ENCODE data around the gene COL8A2.

The COL8A2 gene

GRCh38 chr1:36106269-36106668 lies 18.8 kb downstream of the COL8A2 start:
- CTCF ChIA-PET = interaction anchor here (0.9 to 1.3 kb wide), 2 partner anchors 43 to 82 kb away, joined by 3 to 8 read pairs; partner anchors contain the start of gene TRAPPC3
- POLR2A ChIA-PET = no interaction called here
- no peaks in the 10 kb centered on the region for H3K36me3 ChIP-seq (ENCODE audit: control insufficient read depth in 2 of 2, insufficient read depth in 1 of 2, low read length in 2 of 2)
- H3K9me3 ChIP-seq (ENCODE audit: control insufficient read depth, insufficient read depth, low read depth, low read length) = no peaks in the 10 kb centered on the region
- no peaks in the 10 kb centered on the region for H3K4me1 ChIP-seq (ENCODE audit: control insufficient read depth, insufficient read depth, low read length)
- no peak overlapping the region for H3K27ac ChIP-seq (ENCODE audit: extremely low read depth, low read depth, low read length)
- H3K4me3 ChIP-seq (ENCODE audit: low read depth, low read length) = no peak overlapping the region
- TF ChIP-seq AEBP2 (tag by site-specific recombination; IDR thresholded peaks at IDR 0.05; ENCODE audit: borderline replicate concordance) (no peak), EGR2 (tag by site-specific recombination; IDR thresholded peaks at IDR 0.05; ENCODE audit: low read depth) (0 out of 2 replicates have a peak, but pooled peaks have one; percentile 13), GLIS2 (tag by site-specific recombination; IDR thresholded peaks at IDR 0.05) (peak; percentile 47), ZFP69B (tag by site-specific recombination; IDR thresholded peaks at IDR 0.05) (no peak), ZNF600 (tag by site-specific recombination; IDR thresholded peaks at IDR 0.05) (peak; percentile 56; the same call in 1 of the 2 replicates)

DNA sequence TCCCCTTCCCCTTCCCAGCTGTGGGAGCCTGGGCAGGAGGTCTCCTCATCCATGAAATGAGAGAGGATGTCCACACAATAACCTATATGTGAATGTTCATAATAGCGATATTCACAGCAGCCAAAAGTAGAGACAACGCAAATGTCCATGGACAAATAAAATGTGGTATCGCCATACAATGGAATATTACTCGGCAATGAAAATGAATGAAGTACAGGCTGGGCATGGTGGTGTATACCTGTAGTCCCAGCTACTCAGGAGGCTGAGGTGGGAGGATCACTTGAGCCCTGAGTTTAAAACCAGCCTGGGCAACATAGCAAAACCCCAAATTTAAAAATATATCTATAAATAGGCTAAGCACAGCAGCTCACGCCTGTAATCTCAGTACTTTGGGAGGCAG lies 23.5 kb downstream of the COL8A2 start:
- ChIA-PET CTCF (interaction anchor here (0.8 to 11.1 kb wide), 7 partner anchors 16 to 184 kb away, joined by 3 to 156 read pairs (median 4); partner anchors contain the start of gene TRAPPC3), POLR2A (interaction anchor here (0.6 kb wide), 1 partner anchor 45 kb away, joined by 3 read pairs; no protein-coding TSS in a partner anchor)
- H3K36me3 ChIP-seq (ENCODE audit: control insufficient read depth in 2 of 2, insufficient read depth in 1 of 2, low read length in 2 of 2) = peaks cover 0 to 6% of the 10 kb centered on the region in 2 experiments; a peak in 1 of 3 replicates
- no peaks in the 10 kb centered on the region for H3K9me3 ChIP-seq (ENCODE audit: control insufficient read depth, insufficient read depth, low read depth, low read length)
- no peak for TF ChIP-seq ZNF521 (tag by site-specific recombination; IDR thresholded peaks at IDR 0.05)
- no peak for TF ChIP-seq KLF7 (tag by site-specific recombination; IDR thresholded peaks at IDR 0.05; ENCODE audit: borderline replicate concordance)
- no peak for TF ChIP-seq SCRT1 (tag by site-specific recombination; IDR thresholded peaks at IDR 0.05; ENCODE audit: borderline replicate concordance)
- TF ChIP-seq ZNF776 (tag by site-specific recombination; IDR thresholded peaks at IDR 0.05; ENCODE audit: borderline replicate concordance) = no peak
- TF ChIP-seq ZNF146 (tag by site-specific recombination; IDR thresholded peaks at IDR 0.05) = peak; percentile 91
- no peak for TF ChIP-seq ZNF639 (tag by site-specific recombination; IDR thresholded peaks at IDR 0.05)
- TF ChIP-seq ZNF335 (tag by site-specific recombination; conservative IDR thresholded peaks at IDR 0.05) = no peak
- TF ChIP-seq GLI4 (tag by site-specific recombination; IDR thresholded peaks at IDR 0.05) = no peak
- H3K4me1 ChIP-seq (ENCODE audit: control insufficient read depth, insufficient read depth, low read length) = no peaks in the 10 kb centered on the region
- H3K4me3 ChIP-seq (ENCODE audit: low read depth, low read length) = no peak overlapping the region
- H3K27ac ChIP-seq (ENCODE audit: extremely low read depth, low read depth, low read length) = no peak overlapping the region

- CTCF ChIA-PET = interaction anchor here (0.6 to 11.1 kb wide), 19 partner anchors 10 to 242 kb away, joined by 3 to 156 read pairs (median 5); partner anchors contain the start of gene TRAPPC3
- H3K36me3 ChIP-seq (ENCODE audit: control insufficient read depth in 2 of 2, insufficient read depth in 1 of 2, low read length in 2 of 2) = peaks cover 0 to 17% of the 10 kb centered on the region in 2 experiments; a peak in 1 of 3 replicates
- POLR2A ChIA-PET = no interaction called here
- no peaks in the 10 kb centered on the region for H3K4me1 ChIP-seq (ENCODE audit: control insufficient read depth, insufficient read depth, low read length)
- H3K27ac ChIP-seq (ENCODE audit: extremely low read depth, low read depth, low read length) = no peak overlapping the region
- H3K4me3 ChIP-seq (ENCODE audit: low read depth, low read length) = no peak overlapping the region
- no peaks in the 10 kb centered on the region for H3K9me3 ChIP-seq (ENCODE audit: control insufficient read depth, insufficient read depth, low read depth, low read length)
- TF ChIP-seq ZNF366 (tag by site-specific recombination; conservative IDR thresholded peaks at IDR 0.05) (no peak), ZBTB21 (tag by site-specific recombination; IDR thresholded peaks at IDR 0.05) (no peak), GLIS2 (tag by site-specific recombination; IDR thresholded peaks at IDR 0.05) (no peak)
- TF ChIP-seq, protein P1, sequence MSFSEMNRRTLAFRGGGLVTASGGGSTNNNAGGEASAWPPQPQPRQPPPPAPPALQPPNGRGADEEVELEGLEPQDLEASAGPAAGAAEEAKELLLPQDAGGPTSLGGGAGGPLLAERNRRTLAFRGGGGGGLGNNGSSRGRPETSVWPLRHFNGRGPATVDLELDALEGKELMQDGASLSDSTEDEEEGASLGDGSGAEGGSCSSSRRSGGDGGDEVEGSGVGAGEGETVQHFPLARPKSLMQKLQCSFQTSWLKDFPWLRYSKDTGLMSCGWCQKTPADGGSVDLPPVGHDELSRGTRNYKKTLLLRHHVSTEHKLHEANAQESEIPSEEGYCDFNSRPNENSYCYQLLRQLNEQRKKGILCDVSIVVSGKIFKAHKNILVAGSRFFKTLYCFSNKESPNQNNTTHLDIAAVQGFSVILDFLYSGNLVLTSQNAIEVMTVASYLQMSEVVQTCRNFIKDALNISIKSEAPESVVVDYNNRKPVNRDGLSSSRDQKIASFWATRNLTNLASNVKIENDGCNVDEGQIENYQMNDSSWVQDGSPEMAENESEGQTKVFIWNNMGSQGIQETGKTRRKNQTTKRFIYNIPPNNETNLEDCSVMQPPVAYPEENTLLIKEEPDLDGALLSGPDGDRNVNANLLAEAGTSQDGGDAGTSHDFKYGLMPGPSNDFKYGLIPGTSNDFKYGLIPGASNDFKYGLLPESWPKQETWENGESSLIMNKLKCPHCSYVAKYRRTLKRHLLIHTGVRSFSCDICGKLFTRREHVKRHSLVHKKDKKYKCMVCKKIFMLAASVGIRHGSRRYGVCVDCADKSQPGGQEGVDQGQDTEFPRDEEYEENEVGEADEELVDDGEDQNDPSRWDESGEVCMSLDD (tag by site-specific recombination; IDR thresholded peaks at IDR 0.05) = no peak
Observed at GRCh38 chr1:36100376-36100775, 24.6 kb downstream of the COL8A2 start.
